Mammary epithelial cell (primary cell): Measurements from ENCODE around the gene TXNDC9.

Experiments
- CTCF ChIP-seq, 2 donors: IDR thresholded peaks in 1 of 2; conservative IDR thresholded peaks in 1 of 2; 2 replicates each; pipeline ENCODE4 v1.5.1; 2011 to 2012; ENCODE audit warnings: inconsistent platforms in 2 of 2, low read length in 2 of 2, mild to moderate bottlenecking in 2 of 2, control low read depth in 1 of 2, low read depth in 1 of 2; ENCODE audit not compliant: insufficient read depth in 1 of 2; ENCODE audit errors: extremely low read depth in 1 of 2
- EZH2 ChIP-seq: IDR thresholded peaks from 2 replicates; pipeline ENCODE4 v1.6.1; 2012; ENCODE audit warnings: low read length, inconsistent platforms, borderline replicate concordance

DNA sequence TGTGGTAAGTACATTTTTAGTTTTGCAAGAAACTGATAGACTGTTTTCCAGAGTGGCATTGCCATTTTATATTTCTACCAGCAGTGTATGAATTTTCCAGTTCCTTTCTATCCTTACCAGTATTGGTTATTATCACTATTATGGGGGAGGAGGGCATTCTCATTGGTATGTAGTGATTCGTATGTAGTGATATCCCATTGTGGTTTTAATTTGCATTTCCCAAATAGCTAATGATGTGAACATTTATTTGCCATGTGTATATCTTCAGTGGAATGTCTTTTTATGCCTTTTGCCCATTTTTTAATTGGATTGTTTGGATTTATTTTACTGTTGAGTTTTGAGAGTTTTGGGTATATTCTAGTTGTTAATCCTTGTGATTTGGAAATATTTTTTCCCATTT, 17.9 kb upstream of the TXNDC9 start:
- TF ChIP-seq EZH2: no peak
- no peak for TF ChIP-seq CTCF (conservative IDR thresholded peaks at IDR 0.05 in 1 of 2, IDR thresholded peaks at IDR 0.05 in 1 of 2; ENCODE audit: extremely low read depth in 1 of 2, insufficient read depth in 1 of 2, low read depth in 1 of 2, low read length in 2 of 2)
